ENCODE results near the gene TTYH3. TPM values are rescaled to one million over a fixed set of nuclear protein-coding genes. Genes with fewer than 3 reads are reported as not detected.

The TTYH3 gene
- total and polyA plus RNA-seq, 2 of the 8 experiments (the other 6 are each of a cell fraction or from before 2014, with no cell fraction given), result 66.2 to 169 TPM

- TF ChIP-seq ATF2 (IDR thresholded peaks at IDR 0.05; ENCODE audit: low read length) (no peak), CTCF (IDR thresholded peaks at IDR 0.05; ENCODE audit: control extremely low read depth in 1 of 3, insufficient read depth in 1 of 3, low read depth in 1 of 3, low read length in 3 of 3) (no peak), USF2 (IDR thresholded peaks at IDR 0.05; ENCODE audit: low read length) (no peak), CBX5 (IDR thresholded peaks at IDR 0.05; ENCODE audit: low read depth, low read length) (no peak), JUND (IDR thresholded peaks at IDR 0.05; ENCODE audit: low read length) (no peak)
These were observed 14.5 kb downstream of the TTYH3 start (continued) for GRCh38 chr7:2646336-2646679.

Data from H1 (cell line).